HEK293 (cell line): ENCODE results near the gene HRH2.

Source experiments
- CTCF ChIA-PET: fragments of 350-600 bp; formaldehyde crosslinking; extraction: SDS; loops from one replicate; lab custom pipeline; 2021; ENCODE audit warnings: antibody characterized with exemption; lab: Yijun Ruan, JAX
- POLR2A ChIA-PET: fragments of 300-600 bp; formaldehyde crosslinking; extraction: SDS; loops from one replicate; lab custom pipeline; 2020; ENCODE audit warnings: antibody characterized with exemption, inconsistent platforms; lab: Yijun Ruan, JAX
- H3K27ac ChIP-seq: fragments of 200-500 bp; sonication (Bioruptor generic); 2 replicates; pipeline ENCODE4 v1.5.1; 2014; ENCODE audit warnings: low read depth, low read length, control low read depth, inconsistent platforms; ENCODE audit errors: extremely low read depth
- H3K36me3 ChIP-seq, 2 experiments: fragments of 200-500 bp in 1 of 2; sonication (Bioruptor generic) in 1 of 2; 1 replicate in 1 of 2; 2 replicates in 1 of 2; pipeline ENCODE4 v1.5.1; 2014 to 2017; ENCODE audit warnings: inconsistent platforms in 2 of 2, low read length in 2 of 2; ENCODE audit not compliant: control insufficient read depth in 2 of 2, insufficient read depth in 1 of 2
- H3K4me1 ChIP-seq: fragments of 200-500 bp; sonication (Bioruptor generic); 2 replicates; pipeline ENCODE4 v1.5.1; 2014; ENCODE audit warnings: mild to moderate bottlenecking, low read length, inconsistent platforms; ENCODE audit not compliant: control insufficient read depth, insufficient read depth
- H3K4me3 ChIP-seq: 2 replicates; pipeline ENCODE4 v1.5.1; 2011; ENCODE audit warnings: low read depth, mild to moderate bottlenecking, control low read depth, low read length, moderate library complexity
- H3K9me3 ChIP-seq: fragments of 200-500 bp; sonication (Bioruptor generic); 2 replicates; pipeline ENCODE4 v1.5.1; 2014; ENCODE audit warnings: low read depth, low read length, inconsistent platforms; ENCODE audit not compliant: control insufficient read depth, insufficient read depth
- GLIS1 ChIP-seq: fragments of 450-650 bp; formaldehyde crosslinking; IDR thresholded peaks from 2 replicates; pipeline ENCODE4 v1.5.1; 2016; ENCODE audit warnings: missing biosample characterization, missing genetic modification characterization
- GLIS2 ChIP-seq: fragments of 450-650 bp; formaldehyde crosslinking; IDR thresholded peaks from 2 replicates; pipeline ENCODE4 v1.5.1; 2016; ENCODE audit warnings: missing biosample characterization, missing genetic modification characterization
- KLF7 ChIP-seq: fragments of 450-650 bp; formaldehyde crosslinking; IDR thresholded peaks from 2 replicates; pipeline ENCODE4 v1.5.1; 2016; ENCODE audit warnings: missing biosample characterization, missing genetic modification characterization, borderline replicate concordance
- KLF9 ChIP-seq: fragments of 450-650 bp; formaldehyde crosslinking; IDR thresholded peaks from 2 replicates; pipeline ENCODE4 v1.5.1; 2016; ENCODE audit warnings: missing biosample characterization, missing genetic modification characterization, low read depth
- SP2 ChIP-seq: fragments of 450-650 bp; formaldehyde crosslinking; IDR thresholded peaks from 2 replicates; pipeline ENCODE4 v1.5.1; 2016; ENCODE audit warnings: missing biosample characterization, missing genetic modification characterization
- SP7 ChIP-seq: fragments of 450-650 bp; formaldehyde crosslinking; IDR thresholded peaks from 2 replicates; pipeline ENCODE4 v1.5.1; 2016; ENCODE audit warnings: missing biosample characterization, missing genetic modification characterization
- YY2 ChIP-seq: fragments of 450-650 bp; formaldehyde crosslinking; IDR thresholded peaks from 2 replicates; pipeline ENCODE4 v1.5.1; 2016; ENCODE audit warnings: missing biosample characterization, missing genetic modification characterization
- ZBTB20 ChIP-seq: fragments of 450-650 bp; formaldehyde crosslinking; IDR thresholded peaks from 2 replicates; pipeline ENCODE4 v1.5.1; 2016; ENCODE audit warnings: missing biosample characterization, missing genetic modification characterization
- ZBTB48 ChIP-seq: fragments of 450-650 bp; formaldehyde crosslinking; IDR thresholded peaks from 2 replicates; pipeline ENCODE4 v1.5.1; 2016; ENCODE audit warnings: missing biosample characterization, missing genetic modification characterization
- ZBTB8A ChIP-seq: fragments of 450-650 bp; formaldehyde crosslinking; IDR thresholded peaks from 2 replicates; pipeline ENCODE4 v1.5.1; 2016; ENCODE audit warnings: missing biosample characterization, missing genetic modification characterization
- ZFHX2 ChIP-seq: fragments of 450-650 bp; formaldehyde crosslinking; conservative IDR thresholded peaks from 2 replicates; pipeline ENCODE4 v1.5.1; 2016; ENCODE audit warnings: missing biosample characterization, missing genetic modification characterization
- ZNF138 ChIP-seq: fragments of 450-650 bp; formaldehyde crosslinking; IDR thresholded peaks from 2 replicates; pipeline ENCODE4 v1.5.1; 2016; ENCODE audit warnings: missing biosample characterization, missing genetic modification characterization, borderline replicate concordance
- ZNF169 ChIP-seq: fragments of 450-650 bp; formaldehyde crosslinking; IDR thresholded peaks from 2 replicates; pipeline ENCODE4 v1.5.1; 2016; ENCODE audit warnings: missing biosample characterization, missing genetic modification characterization
- ZNF248 ChIP-seq: fragments of 450-650 bp; formaldehyde crosslinking; IDR thresholded peaks from 2 replicates; pipeline ENCODE4 v1.5.1; 2017; ENCODE audit warnings: missing biosample characterization, missing genetic modification characterization
- ZNF335 ChIP-seq: fragments of 450-650 bp; formaldehyde crosslinking; conservative IDR thresholded peaks from 2 replicates; pipeline ENCODE4 v1.5.1; 2016; ENCODE audit warnings: missing biosample characterization, missing genetic modification characterization
- ZNF394 ChIP-seq: fragments of 450-650 bp; formaldehyde crosslinking; IDR thresholded peaks from 2 replicates; pipeline ENCODE4 v1.5.1; 2016; ENCODE audit warnings: missing biosample characterization, missing genetic modification characterization, mild to moderate bottlenecking, moderate library complexity, borderline replicate concordance
- ZNF426 ChIP-seq: fragments of 450-650 bp; formaldehyde crosslinking; IDR thresholded peaks from 2 replicates; pipeline ENCODE4 v1.5.1; 2017; ENCODE audit warnings: missing biosample characterization, missing genetic modification characterization, mild to moderate bottlenecking, inconsistent platforms, moderate library complexity
- ZNF548 ChIP-seq: fragments of 450-650 bp; formaldehyde crosslinking; IDR thresholded peaks from 2 replicates; pipeline ENCODE4 v1.5.1; 2016; ENCODE audit warnings: missing biosample characterization, missing genetic modification characterization
- ZNF621 ChIP-seq: fragments of 450-650 bp; formaldehyde crosslinking; IDR thresholded peaks from 2 replicates; pipeline ENCODE4 v1.5.1; 2017; ENCODE audit warnings: missing biosample characterization, missing genetic modification characterization
- ZNF830 ChIP-seq: fragments of 450-650 bp; IDR thresholded peaks from 2 replicates; pipeline ENCODE4 v1.5.0; 2018; ENCODE audit warnings: missing biosample characterization, missing genetic modification characterization, low read depth, mild to moderate bottlenecking, moderate library complexity
- ZNF843 ChIP-seq: fragments of 450-650 bp; formaldehyde crosslinking; IDR thresholded peaks from 2 replicates; pipeline ENCODE4 v1.5.1; 2016; ENCODE audit warnings: missing biosample characterization, missing genetic modification characterization
- TF ChIP-seq, protein P1 (sequence below): fragments of 450-650 bp; formaldehyde crosslinking; IDR thresholded peaks from 2 replicates; pipeline ENCODE4 v1.5.1; 2016; ENCODE audit warnings: missing biosample characterization, missing genetic modification characterization
- TF ChIP-seq, protein P2 (sequence below): fragments of 450-650 bp; formaldehyde crosslinking; conservative IDR thresholded peaks from 2 replicates; pipeline ENCODE4 v1.5.1; 2016; ENCODE audit warnings: low read depth, missing biosample characterization, missing genetic modification characterization
- TF ChIP-seq, protein P3 (sequence below): fragments of 450-650 bp; formaldehyde crosslinking; IDR thresholded peaks from 2 replicates; pipeline ENCODE4 v1.5.1; 2016; ENCODE audit warnings: missing biosample characterization, missing genetic modification characterization
- TF ChIP-seq, protein P4 (sequence below): fragments of 450-650 bp; formaldehyde crosslinking; IDR thresholded peaks from 2 replicates; pipeline ENCODE4 v1.5.1; 2016; ENCODE audit warnings: missing biosample characterization, missing genetic modification characterization
- TF ChIP-seq, protein P5 (sequence below): fragments of 450-650 bp; formaldehyde crosslinking; IDR thresholded peaks from 2 replicates; pipeline ENCODE4 v1.5.1; 2016; ENCODE audit warnings: missing biosample characterization, missing genetic modification characterization, borderline replicate concordance

The HRH2 gene, protein sequence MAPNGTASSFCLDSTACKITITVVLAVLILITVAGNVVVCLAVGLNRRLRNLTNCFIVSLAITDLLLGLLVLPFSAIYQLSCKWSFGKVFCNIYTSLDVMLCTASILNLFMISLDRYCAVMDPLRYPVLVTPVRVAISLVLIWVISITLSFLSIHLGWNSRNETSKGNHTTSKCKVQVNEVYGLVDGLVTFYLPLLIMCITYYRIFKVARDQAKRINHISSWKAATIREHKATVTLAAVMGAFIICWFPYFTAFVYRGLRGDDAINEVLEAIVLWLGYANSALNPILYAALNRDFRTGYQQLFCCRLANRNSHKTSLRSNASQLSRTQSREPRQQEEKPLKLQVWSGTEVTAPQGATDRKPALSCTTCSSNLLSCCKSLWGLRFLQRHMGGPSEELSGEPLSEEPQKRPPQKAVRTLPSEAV

DNA sequence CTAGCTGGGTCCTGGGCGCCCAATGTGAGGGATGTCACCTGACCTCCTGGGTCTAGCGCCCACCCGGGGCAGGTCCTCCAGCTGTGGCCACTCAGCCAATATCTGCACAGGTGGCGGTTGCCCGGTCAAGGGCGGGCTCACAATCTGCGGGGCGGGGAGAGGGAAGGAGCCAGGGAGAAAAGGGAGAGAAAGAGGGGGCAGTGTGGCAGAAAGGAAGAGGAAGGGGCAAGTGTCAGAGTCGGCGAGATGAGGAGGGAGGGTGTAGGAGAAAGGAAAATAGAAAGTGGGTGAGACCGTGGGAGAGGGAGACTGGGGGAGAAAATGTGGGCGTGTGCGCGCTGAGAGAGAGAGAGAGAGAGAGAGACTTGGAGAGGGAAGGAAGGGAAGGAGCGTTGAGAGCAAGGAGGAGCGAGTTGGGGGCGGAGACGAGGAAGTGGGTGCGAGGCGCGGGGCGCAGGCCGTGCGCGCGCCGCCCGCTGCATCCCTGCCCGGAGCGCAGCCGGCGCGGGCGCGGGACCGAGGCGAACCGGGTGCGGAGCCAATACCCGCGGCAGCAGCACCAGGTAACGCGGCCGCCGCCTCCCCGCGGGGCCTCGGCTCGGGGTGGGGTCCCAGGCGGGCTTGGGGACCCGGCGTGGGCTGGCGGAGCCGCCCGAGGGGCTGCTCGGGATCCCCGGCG is at the start of gene HRH2:
TSS of gene HRH2 (plus strand) at position 479 of the 679 bp plus-strand sequence. CDS start 25,163 bp downstream, outside the sequence.
- ChIA-PET POLR2A (interaction anchor here (0.8 kb wide), 1 partner anchor 13 kb away, joined by 4 read pairs; no protein-coding TSS in a partner anchor), CTCF (interaction anchor here (0.6 kb wide), 1 partner anchor 23 kb away, joined by 3 read pairs; no protein-coding TSS in a partner anchor)
- H3K27ac ChIP-seq = no peak within 1 kb of the TSS
- H3K4me3 ChIP-seq = peak within 1 kb of the TSS; percentile 32
- no peaks in the 10 kb centered on the region for H3K36me3 ChIP-seq
- H3K9me3 ChIP-seq = no peaks in the 10 kb centered on the region
- peaks cover 3% of the 10 kb centered on the region; the same call in 1 of the 2 replicates for H3K4me1 ChIP-seq
- no peak for TF ChIP-seq ZNF621 (tag by site-specific recombination)
- TF ChIP-seq ZNF138 (tag by site-specific recombination) = no peak
- TF ChIP-seq ZFHX2 (tag by site-specific recombination) = peak; percentile 100
- TF ChIP-seq ZNF394 (tag by site-specific recombination) = no peak
- no peak for TF ChIP-seq ZNF169
- TF ChIP-seq KLF7 (tag by site-specific recombination) = peak; percentile 84; the same call in 1 of the 2 replicates
- TF ChIP-seq ZBTB20 (tag by site-specific recombination) = peak; percentile 31; the same call in 1 of the 2 replicates
- TF ChIP-seq, protein P1, sequence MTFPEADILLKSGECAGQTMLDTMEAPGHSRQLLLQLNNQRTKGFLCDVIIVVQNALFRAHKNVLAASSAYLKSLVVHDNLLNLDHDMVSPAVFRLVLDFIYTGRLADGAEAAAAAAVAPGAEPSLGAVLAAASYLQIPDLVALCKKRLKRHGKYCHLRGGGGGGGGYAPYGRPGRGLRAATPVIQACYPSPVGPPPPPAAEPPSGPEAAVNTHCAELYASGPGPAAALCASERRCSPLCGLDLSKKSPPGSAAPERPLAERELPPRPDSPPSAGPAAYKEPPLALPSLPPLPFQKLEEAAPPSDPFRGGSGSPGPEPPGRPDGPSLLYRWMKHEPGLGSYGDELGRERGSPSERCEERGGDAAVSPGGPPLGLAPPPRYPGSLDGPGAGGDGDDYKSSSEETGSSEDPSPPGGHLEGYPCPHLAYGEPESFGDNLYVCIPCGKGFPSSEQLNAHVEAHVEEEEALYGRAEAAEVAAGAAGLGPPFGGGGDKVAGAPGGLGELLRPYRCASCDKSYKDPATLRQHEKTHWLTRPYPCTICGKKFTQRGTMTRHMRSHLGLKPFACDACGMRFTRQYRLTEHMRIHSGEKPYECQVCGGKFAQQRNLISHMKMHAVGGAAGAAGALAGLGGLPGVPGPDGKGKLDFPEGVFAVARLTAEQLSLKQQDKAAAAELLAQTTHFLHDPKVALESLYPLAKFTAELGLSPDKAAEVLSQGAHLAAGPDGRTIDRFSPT = peak; percentile 78
- no peak for TF ChIP-seq ZNF426
- TF ChIP-seq ZNF548 = no peak
- peak; percentile 54; the same call in 1 of the 2 replicates for TF ChIP-seq SP7
- peak; percentile 82 for TF ChIP-seq KLF9 (tag by site-specific recombination)
- TF ChIP-seq ZNF843 (tag by site-specific recombination) = peak; percentile 52; the same call in 1 of the 2 replicates
- TF ChIP-seq, protein P2, sequence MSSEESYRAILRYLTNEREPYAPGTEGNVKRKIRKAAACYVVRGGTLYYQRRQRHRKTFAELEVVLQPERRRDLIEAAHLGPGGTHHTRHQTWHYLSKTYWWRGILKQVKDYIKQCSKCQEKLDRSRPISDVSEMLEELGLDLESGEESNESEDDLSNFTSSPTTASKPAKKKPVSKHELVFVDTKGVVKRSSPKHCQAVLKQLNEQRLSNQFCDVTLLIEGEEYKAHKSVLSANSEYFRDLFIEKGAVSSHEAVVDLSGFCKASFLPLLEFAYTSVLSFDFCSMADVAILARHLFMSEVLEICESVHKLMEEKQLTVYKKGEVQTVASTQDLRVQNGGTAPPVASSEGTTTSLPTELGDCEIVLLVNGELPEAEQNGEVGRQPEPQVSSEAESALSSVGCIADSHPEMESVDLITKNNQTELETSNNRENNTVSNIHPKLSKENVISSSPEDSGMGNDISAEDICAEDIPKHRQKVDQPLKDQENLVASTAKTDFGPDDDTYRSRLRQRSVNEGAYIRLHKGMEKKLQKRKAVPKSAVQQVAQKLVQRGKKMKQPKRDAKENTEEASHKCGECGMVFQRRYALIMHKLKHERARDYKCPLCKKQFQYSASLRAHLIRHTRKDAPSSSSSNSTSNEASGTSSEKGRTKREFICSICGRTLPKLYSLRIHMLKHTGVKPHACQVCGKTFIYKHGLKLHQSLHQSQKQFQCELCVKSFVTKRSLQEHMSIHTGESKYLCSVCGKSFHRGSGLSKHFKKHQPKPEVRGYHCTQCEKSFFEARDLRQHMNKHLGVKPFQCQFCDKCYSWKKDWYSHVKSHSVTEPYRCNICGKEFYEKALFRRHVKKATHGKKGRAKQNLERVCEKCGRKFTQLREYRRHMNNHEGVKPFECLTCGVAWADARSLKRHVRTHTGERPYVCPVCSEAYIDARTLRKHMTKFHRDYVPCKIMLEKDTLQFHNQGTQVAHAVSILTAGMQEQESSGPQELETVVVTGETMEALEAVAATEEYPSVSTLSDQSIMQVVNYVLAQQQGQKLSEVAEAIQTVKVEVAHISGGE = 0 out of 2 replicates have a peak, but pooled peaks have one; percentile 16
- TF ChIP-seq ZNF248 = no peak
- TF ChIP-seq, protein P3, sequence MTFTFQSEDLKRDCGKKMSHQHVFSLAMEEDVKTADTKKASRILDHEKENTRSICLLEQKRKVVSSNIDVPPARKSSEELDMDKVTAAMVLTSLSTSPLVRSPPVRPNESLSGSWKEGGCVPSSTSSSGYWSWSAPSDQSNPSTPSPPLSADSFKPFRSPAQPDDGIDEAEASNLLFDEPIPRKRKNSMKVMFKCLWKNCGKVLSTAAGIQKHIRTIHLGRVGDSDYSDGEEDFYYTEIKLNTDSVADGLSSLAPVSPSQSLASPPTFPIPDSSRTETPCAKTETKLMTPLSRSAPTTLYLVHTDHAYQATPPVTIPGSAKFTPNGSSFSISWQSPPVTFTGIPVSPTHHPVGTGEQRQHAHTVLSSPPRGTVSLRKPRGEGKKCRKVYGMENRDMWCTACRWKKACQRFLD (tag by site-specific recombination) = no peak
- TF ChIP-seq, protein P4, sequence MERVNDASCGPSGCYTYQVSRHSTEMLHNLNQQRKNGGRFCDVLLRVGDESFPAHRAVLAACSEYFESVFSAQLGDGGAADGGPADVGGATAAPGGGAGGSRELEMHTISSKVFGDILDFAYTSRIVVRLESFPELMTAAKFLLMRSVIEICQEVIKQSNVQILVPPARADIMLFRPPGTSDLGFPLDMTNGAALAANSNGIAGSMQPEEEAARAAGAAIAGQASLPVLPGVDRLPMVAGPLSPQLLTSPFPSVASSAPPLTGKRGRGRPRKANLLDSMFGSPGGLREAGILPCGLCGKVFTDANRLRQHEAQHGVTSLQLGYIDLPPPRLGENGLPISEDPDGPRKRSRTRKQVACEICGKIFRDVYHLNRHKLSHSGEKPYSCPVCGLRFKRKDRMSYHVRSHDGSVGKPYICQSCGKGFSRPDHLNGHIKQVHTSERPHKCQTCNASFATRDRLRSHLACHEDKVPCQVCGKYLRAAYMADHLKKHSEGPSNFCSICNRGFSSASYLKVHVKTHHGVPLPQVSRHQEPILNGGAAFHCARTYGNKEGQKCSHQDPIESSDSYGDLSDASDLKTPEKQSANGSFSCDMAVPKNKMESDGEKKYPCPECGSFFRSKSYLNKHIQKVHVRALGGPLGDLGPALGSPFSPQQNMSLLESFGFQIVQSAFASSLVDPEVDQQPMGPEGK (tag by site-specific recombination) = peak; percentile 85
- peak; percentile 65 for TF ChIP-seq GLIS2 (tag by site-specific recombination)
- TF ChIP-seq YY2 = 0 out of 2 replicates have a peak, but pooled peaks have one; percentile 15
- TF ChIP-seq, protein P5, sequence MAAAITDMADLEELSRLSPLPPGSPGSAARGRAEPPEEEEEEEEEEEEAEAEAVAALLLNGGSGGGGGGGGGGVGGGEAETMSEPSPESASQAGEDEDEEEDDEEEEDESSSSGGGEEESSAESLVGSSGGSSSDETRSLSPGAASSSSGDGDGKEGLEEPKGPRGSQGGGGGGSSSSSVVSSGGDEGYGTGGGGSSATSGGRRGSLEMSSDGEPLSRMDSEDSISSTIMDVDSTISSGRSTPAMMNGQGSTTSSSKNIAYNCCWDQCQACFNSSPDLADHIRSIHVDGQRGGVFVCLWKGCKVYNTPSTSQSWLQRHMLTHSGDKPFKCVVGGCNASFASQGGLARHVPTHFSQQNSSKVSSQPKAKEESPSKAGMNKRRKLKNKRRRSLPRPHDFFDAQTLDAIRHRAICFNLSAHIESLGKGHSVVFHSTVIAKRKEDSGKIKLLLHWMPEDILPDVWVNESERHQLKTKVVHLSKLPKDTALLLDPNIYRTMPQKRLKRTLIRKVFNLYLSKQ (tag by site-specific recombination) = no peak
- no peak for TF ChIP-seq ZNF830 (tag by site-specific recombination)
- TF ChIP-seq ZNF335 = peak; percentile 73
- TF ChIP-seq SP2 (tag by site-specific recombination) = peak; percentile 71
- peak; percentile 40; the same call in 1 of the 2 replicates for TF ChIP-seq ZBTB8A (tag by site-specific recombination)
- TF ChIP-seq ZBTB48 (tag by site-specific recombination) = peak; percentile 67
- peak; percentile 62 for TF ChIP-seq GLIS1 (tag by site-specific recombination)
